Activated CD8-positive, alpha-beta memory T cell treated with anti-CD3 and anti-CD28 coated beads, Interleukin-2, amount 50 U/mL, for 24 hours (primary cell): ENCODE data around the gene ERN2.

ENCODE experiments used
- DNase-seq: peaks from one replicate; pipeline ENCODE4 v3.0.0-alpha.2; 2020; ENCODE audit errors: extremely low read depth

Gene ERN2

GRCh38 chr16:23640615-23640930 lies 72.4 kb downstream of the ERN2 start:
- DNase-seq, result no peak
